A673 (cell line): ENCODE data around the gene TBC1D22A. TPM values are rescaled to one million over a fixed set of nuclear protein-coding genes. Genes with fewer than 3 reads are reported as not detected.
A peak's percentile ranks its signal among the peaks of the same experiment; 100 is the strongest.

Source experiments
- BruUV-seq: library from RNA; stranded (reverse); fragments of 400-500 nt; replicated peaks from 2 replicates; lab custom pipeline; 2021; lab: Mats Ljungman, UMichigan
- CTCF ChIA-PET: fragments of 300-600 bp; sonication (Branson Sonifier 250); formaldehyde crosslinking; loops from one replicate; lab custom pipeline; 2022; ENCODE audit warnings: antibody characterized with exemption; lab: Charles Lee
- POLR2A ChIA-PET: fragments of 300-600 bp; sonication (Branson Sonifier 250); formaldehyde crosslinking; loops from one replicate; lab custom pipeline; 2022; ENCODE audit warnings: antibody characterized with exemption; ENCODE audit not compliant: low non-redundant PET; lab: Charles Lee
- DNase-seq: peaks from one replicate; pipeline ENCODE4 v3.0.0-alpha.2; 2015; ENCODE audit warnings: low spot score
- H3K27ac ChIP-seq: fragments of 200-600 bp; sonication (generic); 2 replicates; pipeline ENCODE4 v1.5.1; 2016; ENCODE audit warnings: mixed run types, low read depth, mild to moderate bottlenecking, mixed read lengths, antibody characterized with exemption, low read length; ENCODE audit not compliant: poor library complexity, severe bottlenecking
- H3K27me3 ChIP-seq: fragments of 200-600 bp; sonication (generic); replicated peaks from 2 replicates; pipeline ENCODE4 v1.6.1; 2017; ENCODE audit warnings: mixed run types, low read depth, mild to moderate bottlenecking, mixed read lengths, antibody characterized with exemption, low read length; ENCODE audit not compliant: insufficient read depth, poor library complexity
- H3K36me3 ChIP-seq: fragments of 200-600 bp; sonication (generic); 2 replicates; pipeline ENCODE4 v1.6.1; 2016; ENCODE audit warnings: mixed run types, mild to moderate bottlenecking, mixed read lengths, antibody characterized with exemption, low read length; ENCODE audit not compliant: insufficient read depth, poor library complexity, severe bottlenecking
- H3K4me1 ChIP-seq: fragments of 200-600 bp; sonication (generic); 2 replicates; pipeline ENCODE4 v1.6.1; 2017; ENCODE audit warnings: mixed run types, mild to moderate bottlenecking, mixed read lengths, antibody characterized with exemption, low read length; ENCODE audit not compliant: insufficient read depth, poor library complexity, severe bottlenecking
- H3K4me3 ChIP-seq: fragments of 200-600 bp; sonication (generic); 2 replicates; pipeline ENCODE4 v1.5.1; 2016; ENCODE audit warnings: low read depth, mixed run types, mild to moderate bottlenecking, mixed read lengths, low read length; ENCODE audit not compliant: poor library complexity, severe bottlenecking
- H3K9me3 ChIP-seq: fragments of 200-600 bp; sonication (generic); 2 replicates; pipeline ENCODE4 v1.6.1; 2016; ENCODE audit warnings: mixed run types, low read depth, mild to moderate bottlenecking, mixed read lengths, antibody characterized with exemption, low read length; ENCODE audit not compliant: poor library complexity, severe bottlenecking
- CTCF ChIP-seq: fragments of 300-800, 200-600 bp; sonication (generic); conservative IDR thresholded peaks from 2 replicates; pipeline ENCODE4 v1.5.1; 2017; ENCODE audit warnings: low read depth, mild to moderate bottlenecking, antibody characterized with exemption, low read length, moderate library complexity, mixed read lengths
- EZH2 ChIP-seq: fragments of 200-600 bp; sonication (generic); IDR thresholded peaks from 2 replicates; pipeline ENCODE4 v1.6.1; 2017; ENCODE audit warnings: borderline replicate concordance, low read depth, mild to moderate bottlenecking, mixed read lengths, antibody characterized with exemption, low read length; ENCODE audit not compliant: poor library complexity, severe bottlenecking
- intact Hi-C: fragments of 100-400 bp; cut with micrococcal nuclease; formaldehyde crosslinking; loops from one replicate; pipeline ENCODE4 v1.10.0; 2022; ENCODE audit not compliant: unreplicated experiment
- total RNA-seq: library from RNA; stranded (reverse); gene quantifications from 2 replicates; pipeline ENCODE4 v1.2.3, GENCODE V29; 2021

Gene TBC1D22A
- total RNA-seq, 1 experiment from 2014 or later, result 22.5 TPM

GRCh38 chr22:46878191-46878948, 115.9 kb downstream of the TBC1D22A start:
- Histone ChIP-seq H3K4me3 (no peak overlapping the region), H3K4me1 (no peaks in the 10 kb centered on the region), H3K27ac (no peak overlapping the region), H3K9me3 (no peaks in the 10 kb centered on the region), H3K36me3 (no peaks in the 10 kb centered on the region), H3K27me3 (no peaks in the 10 kb centered on the region)
- ChIA-PET CTCF (no interaction called here), POLR2A (no interaction called here)
- no TSS peak for BruUV-seq
- intact Hi-C loops, result no loop called here
- TF ChIP-seq EZH2 (no peak), CTCF (0 out of 2 replicates have a peak, but pooled peaks have one; percentile 14)
- no peak for DNase-seq

DNA sequence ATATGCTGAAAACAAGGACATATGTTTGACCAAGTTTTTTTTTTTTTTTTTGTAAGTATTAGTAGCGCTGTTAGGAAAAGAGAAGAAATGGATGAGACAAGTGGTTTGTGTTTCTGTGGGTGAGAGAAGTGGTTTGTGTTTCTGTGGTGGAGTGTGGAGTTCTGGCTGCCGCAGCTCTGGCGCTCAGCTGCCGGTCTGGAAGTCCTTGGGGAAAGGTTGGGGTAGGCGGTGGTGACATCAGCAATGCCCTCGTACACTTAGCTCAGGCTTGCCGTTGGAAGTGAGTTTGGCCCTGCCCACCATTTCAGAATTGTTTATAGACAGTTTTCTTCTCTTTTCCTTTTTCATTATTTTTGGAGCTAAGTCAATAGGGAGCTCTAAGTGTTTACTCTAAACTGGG, 116.6 kb downstream of the TBC1D22A start:
- intact Hi-C loops, result no loop called here
- no peaks in the 10 kb centered on the region for H3K9me3 ChIP-seq
- no peak for TF ChIP-seq EZH2
- no peak for TF ChIP-seq CTCF
- H3K27ac ChIP-seq, result no peak overlapping the region
- no peaks in the 10 kb centered on the region for H3K4me1 ChIP-seq
- no peak for DNase-seq
- BruUV-seq, result no TSS peak
- ChIA-PET POLR2A (no interaction called here), CTCF (no interaction called here)
- H3K27me3 ChIP-seq, result no peaks in the 10 kb centered on the region
- H3K4me3 ChIP-seq, result no peak overlapping the region
- no peaks in the 10 kb centered on the region for H3K36me3 ChIP-seq

DNA sequence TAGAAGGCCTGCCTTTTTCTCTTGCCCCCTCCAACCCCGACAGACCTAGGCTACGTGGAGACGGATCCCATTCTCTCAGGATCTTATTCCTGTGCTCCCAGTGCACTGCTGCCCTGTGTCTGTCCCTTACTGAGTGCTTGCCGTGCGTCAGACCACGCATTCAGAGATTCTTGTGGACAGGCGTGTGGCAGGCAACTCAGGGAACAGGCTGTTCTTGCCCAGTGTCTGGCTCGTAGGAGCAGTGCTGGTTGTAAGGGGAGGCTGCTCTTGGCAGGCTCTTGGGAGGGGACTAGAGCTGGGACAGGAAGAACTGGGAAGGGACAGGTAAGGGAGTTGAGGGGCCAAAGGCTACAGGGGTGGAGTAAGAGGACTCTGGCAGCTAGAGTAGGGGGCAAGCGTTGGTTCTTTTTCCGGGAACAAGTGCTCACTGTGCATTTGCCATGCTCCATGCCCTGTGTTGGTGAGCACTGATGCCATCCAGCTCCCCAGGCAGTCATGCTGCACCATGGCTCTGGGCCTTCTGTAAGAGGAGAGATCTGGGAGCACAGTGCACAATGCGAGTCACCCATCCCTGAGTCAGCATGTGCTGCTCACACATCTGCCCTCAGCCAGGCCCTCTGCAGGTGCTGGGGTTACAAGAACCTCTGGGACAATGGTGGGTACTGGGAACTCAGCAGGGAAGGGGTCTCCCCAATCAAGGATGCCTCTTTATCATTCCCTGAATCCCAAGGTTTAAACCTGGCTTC, 119.1 kb downstream of the TBC1D22A start:
- CTCF ChIA-PET, result no interaction called here

More for the DNA sequence above, 119.1 kb downstream of the TBC1D22A start:
- no peaks in the 10 kb centered on the region for H3K4me1 ChIP-seq
- H3K9me3 ChIP-seq, result no peaks in the 10 kb centered on the region
- intact Hi-C loops, result no loop called here
- H3K4me3 ChIP-seq, result no peak overlapping the region
- no peak for DNase-seq
- BruUV-seq, result no TSS peak
- POLR2A ChIA-PET, result no interaction called here
- H3K36me3 ChIP-seq, result no peaks in the 10 kb centered on the region
- H3K27me3 ChIP-seq, result no peaks in the 10 kb centered on the region
- H3K27ac ChIP-seq, result no peak overlapping the region
- no peak for TF ChIP-seq CTCF
- TF ChIP-seq EZH2, result no peak
